Measurements from ENCODE around the gene MAL. TPM values are rescaled to one million over a fixed set of nuclear protein-coding genes. Genes with fewer than 3 reads are reported as not detected.

Gene MAL
- total RNA-seq, 2 donors from 2014 or later = 1.2 to 2.2 TPM

- ATAC-seq (no peak), DNase-seq (ENCODE audit: low spot score) (no peak)
- Mint-ChIP-seq H3K4me3 (no peak overlapping the region), H3K4me1 (ENCODE audit: low read depth in 2 of 2) (no peaks in the 10 kb centered on the region), H3K27ac (no peak overlapping the region), H3K27me3 (peaks cover 0 to 6% of the 10 kb centered on the region in 2 donors), H3K9me3 (no peaks in the 10 kb centered on the region), H3K36me3 (no peaks in the 10 kb centered on the region)
Measured at GRCh38 chr2:95069465-95069864, 44.0 kb downstream of the MAL start.

GRCh38 chr2:95071856-95072255 lies 46.3 kb downstream of the MAL start:
- Mint-ChIP-seq H3K4me1 (ENCODE audit: low read depth in 2 of 2) (peaks cover 0 to 3% of the 10 kb centered on the region in 2 donors), H3K36me3 (no peaks in the 10 kb centered on the region), H3K27ac (no peak overlapping the region), H3K4me3 (no peak overlapping the region), H3K9me3 (no peaks in the 10 kb centered on the region), H3K27me3 (peaks cover 2 to 6% of the 10 kb centered on the region in 2 donors)
- DNase-seq (ENCODE audit: low spot score) = no peak
- ATAC-seq = no peak

GRCh38 chr2:95072424-95072823 lies 46.9 kb downstream of the MAL start:
- peaks cover 0 to 6% of the 10 kb centered on the region in 2 donors for H3K4me1 Mint-ChIP-seq (ENCODE audit: low read depth in 2 of 2)
- no peak overlapping the region for H3K27ac Mint-ChIP-seq
- no peaks in the 10 kb centered on the region for H3K9me3 Mint-ChIP-seq
- peaks cover 5 to 6% of the 10 kb centered on the region in 2 donors for H3K27me3 Mint-ChIP-seq
- no peak overlapping the region for H3K4me3 Mint-ChIP-seq
- H3K36me3 Mint-ChIP-seq = no peaks in the 10 kb centered on the region
- no peak for ATAC-seq
- DNase-seq (ENCODE audit: low spot score) = no peak

GRCh38 chr2:95073856-95074662 lies 48.6 kb downstream of the MAL start:
- Mint-ChIP-seq H3K9me3 (no peaks in the 10 kb centered on the region), H3K4me1 (ENCODE audit: low read depth in 2 of 2) (peaks cover 0 to 11% of the 10 kb centered on the region in 2 donors), H3K4me3 (peak overlapping the region; percentile 32), H3K36me3 (no peaks in the 10 kb centered on the region), H3K27ac (peak overlapping the region in 1 of 2 donors; percentile 18), H3K27me3 (peaks cover 6 to 13% of the 10 kb centered on the region in 2 donors)
- no peak for DNase-seq (ENCODE audit: low spot score)
- ATAC-seq = peak; percentile 8 to 22

- peaks cover 0 to 11% of the 10 kb centered on the region in 2 donors for H3K4me1 Mint-ChIP-seq (ENCODE audit: low read depth in 2 of 2)
- peak overlapping the region; percentile 32 for H3K4me3 Mint-ChIP-seq
- H3K27me3 Mint-ChIP-seq = peaks cover 6 to 13% of the 10 kb centered on the region in 2 donors
- peak overlapping the region in 1 of 2 donors; percentile 18 for H3K27ac Mint-ChIP-seq
- peak; percentile 56 to 62 for ATAC-seq
- no peak for DNase-seq (ENCODE audit: low spot score)
- H3K36me3 Mint-ChIP-seq = no peaks in the 10 kb centered on the region
- H3K9me3 Mint-ChIP-seq = no peaks in the 10 kb centered on the region
Measured at GRCh38 chr2:95074663-95075439, 49.3 kb downstream of the MAL start.

- H3K4me3 Mint-ChIP-seq = peak overlapping the region; percentile 17
- DNase-seq (ENCODE audit: low spot score) = no peak
- ATAC-seq = no peak
- H3K36me3 Mint-ChIP-seq = no peaks in the 10 kb centered on the region
- H3K27ac Mint-ChIP-seq = no peak overlapping the region
- peaks cover 0 to 11% of the 10 kb centered on the region in 2 donors for H3K4me1 Mint-ChIP-seq (ENCODE audit: low read depth in 2 of 2)
- peaks cover 6 to 13% of the 10 kb centered on the region in 2 donors for H3K27me3 Mint-ChIP-seq
- no peaks in the 10 kb centered on the region for H3K9me3 Mint-ChIP-seq
Measured at GRCh38 chr2:95075440-95076132, 50.1 kb downstream of the MAL start.

GRCh38 chr2:95076705-95077529 lies 51.4 kb downstream of the MAL start:
- ATAC-seq (peak; percentile 67 to 84), DNase-seq (ENCODE audit: low spot score) (peak; percentile 72)
- H3K27ac Mint-ChIP-seq = no peak overlapping the region
- H3K4me3 Mint-ChIP-seq = peak overlapping the region; percentile 53
- peaks cover 2 to 13% of the 10 kb centered on the region in 2 donors for H3K27me3 Mint-ChIP-seq
- H3K36me3 Mint-ChIP-seq = no peaks in the 10 kb centered on the region
- H3K9me3 Mint-ChIP-seq = no peaks in the 10 kb centered on the region
- H3K4me1 Mint-ChIP-seq (ENCODE audit: low read depth in 2 of 2) = peaks cover 0 to 11% of the 10 kb centered on the region in 2 donors

GRCh38 chr2:95077530-95077825 lies 52.0 kb downstream of the MAL start:
- H3K4me3 Mint-ChIP-seq = peak overlapping the region; percentile 53
- no peak overlapping the region for H3K27ac Mint-ChIP-seq
- no peaks in the 10 kb centered on the region for H3K36me3 Mint-ChIP-seq
- DNase-seq (ENCODE audit: low spot score) = no peak
- peaks cover 0 to 13% of the 10 kb centered on the region in 2 donors for H3K27me3 Mint-ChIP-seq
- peaks cover 0 to 11% of the 10 kb centered on the region in 2 donors for H3K4me1 Mint-ChIP-seq (ENCODE audit: low read depth in 2 of 2)
- no peaks in the 10 kb centered on the region for H3K9me3 Mint-ChIP-seq
- ATAC-seq = no peak

- no peak overlapping the region for H3K4me3 Mint-ChIP-seq
- no peak for DNase-seq (ENCODE audit: low spot score)
- no peaks in the 10 kb centered on the region for H3K36me3 Mint-ChIP-seq
- no peak overlapping the region for H3K27ac Mint-ChIP-seq
- H3K9me3 Mint-ChIP-seq = no peaks in the 10 kb centered on the region
- no peak for ATAC-seq
- peaks cover 0 to 13% of the 10 kb centered on the region in 2 donors for H3K27me3 Mint-ChIP-seq
- H3K4me1 Mint-ChIP-seq (ENCODE audit: low read depth in 2 of 2) = peaks cover 0 to 11% of the 10 kb centered on the region in 2 donors
Measured at GRCh38 chr2:95077861-95078603, 52.5 kb downstream of the MAL start.

GRCh38 chr2:95079199-95079683 lies 53.7 kb downstream of the MAL start:
- Mint-ChIP-seq H3K27me3 (peaks cover 0 to 13% of the 10 kb centered on the region in 2 donors), H3K9me3 (no peaks in the 10 kb centered on the region), H3K27ac (no peak overlapping the region), H3K4me1 (ENCODE audit: low read depth in 2 of 2) (peaks cover 0 to 11% of the 10 kb centered on the region in 2 donors), H3K4me3 (no peak overlapping the region), H3K36me3 (no peaks in the 10 kb centered on the region)
- peak in 1 of 2 donors; percentile 60 for ATAC-seq
- DNase-seq (ENCODE audit: low spot score) = no peak

GRCh38 chr2:95082477-95082876 lies 57.0 kb downstream of the MAL start:
- ATAC-seq (no peak), DNase-seq (ENCODE audit: low spot score) (no peak)
- peaks cover 0 to 5% of the 10 kb centered on the region in 2 donors for H3K4me1 Mint-ChIP-seq (ENCODE audit: low read depth in 2 of 2)
- H3K27ac Mint-ChIP-seq = no peak overlapping the region
- H3K27me3 Mint-ChIP-seq = peaks cover 0 to 8% of the 10 kb centered on the region in 2 donors
- no peak overlapping the region for H3K4me3 Mint-ChIP-seq
- H3K36me3 Mint-ChIP-seq = peaks cover 20% of the 10 kb centered on the region
- H3K9me3 Mint-ChIP-seq = no peaks in the 10 kb centered on the region

GRCh38 chr2:95086017-95086416 lies 60.5 kb downstream of the MAL start:
- DNase-seq (ENCODE audit: low spot score) = no peak
- H3K27me3 Mint-ChIP-seq = no peaks in the 10 kb centered on the region
- peaks cover 21% of the 10 kb centered on the region for H3K36me3 Mint-ChIP-seq
- H3K27ac Mint-ChIP-seq = no peak overlapping the region
- ATAC-seq = no peak
- no peaks in the 10 kb centered on the region for H3K4me1 Mint-ChIP-seq (ENCODE audit: low read depth in 2 of 2)
- no peak overlapping the region for H3K4me3 Mint-ChIP-seq
- no peaks in the 10 kb centered on the region for H3K9me3 Mint-ChIP-seq
